Stomach (tissue), 9 donors: ENCODE measurements around the gene WDR27. TPM values are rescaled to one million over a fixed set of nuclear protein-coding genes. Genes with fewer than 3 reads are reported as not detected.

Experiments used
- DNase-seq, 2 donors: peaks; one replicate each; pipeline versions ENCODE4 v3.0.0 to v3.0.0-alpha.2; 2013 to 2019
- H3K27ac ChIP-seq, 5 donors: fragments of 200-600 bp in 4 of 5; sonication (generic) in 4 of 5; one replicate each; pipeline ENCODE4 v1.5.1; 2013 to 2019; ENCODE audit warnings: mild to moderate bottlenecking in 1 of 5, moderate library complexity in 1 of 5
- H3K27me3 ChIP-seq, 3 donors: fragments of 200-600 bp; sonication (generic); one replicate each; pipeline ENCODE4 v1.5.1; 2017 to 2019; ENCODE audit warnings: mixed run types in 1 of 3
- H3K36me3 ChIP-seq, 4 donors: fragments of 200-600 bp; sonication (generic); 1 replicate in 3 of 4; 2 replicates in 1 of 4; pipeline ENCODE4 v1.5.1; 2016 to 2019
- H3K4me1 ChIP-seq, 4 donors: fragments of 200-600 bp; sonication (generic); one replicate each; pipeline ENCODE4 v1.5.1; 2016 to 2019
- H3K4me3 ChIP-seq, 4 donors: fragments of 200-600 bp; sonication (generic) in 3 of 4; one replicate each; pipeline ENCODE4 v1.5.1; 2016 to 2019; ENCODE audit warnings: mild to moderate bottlenecking in 1 of 4
- H3K9me3 ChIP-seq, 4 donors: fragments of 200-600 bp; sonication (generic); one replicate each; pipeline ENCODE4 v1.5.1; 2016 to 2019
- EP300 ChIP-seq: sonication (generic); formaldehyde crosslinking; IDR thresholded peaks from one replicate; pipeline ENCODE4 v1.6.1; 2017; ENCODE audit warnings: antibody characterized with exemption
- POLR2A ChIP-seq, 4 donors: fragments of 450-650 bp; IDR thresholded peaks; one replicate each; pipeline ENCODE4 v1.6.1; 2016; ENCODE audit warnings: antibody characterized with exemption in 4 of 4, control low read depth in 2 of 4, mild to moderate bottlenecking in 1 of 4, moderate library complexity in 1 of 4
- POLR2AphosphoS5 ChIP-seq, 3 donors: sonication (generic); formaldehyde crosslinking; IDR thresholded peaks; one replicate each; pipeline ENCODE4 v1.6.1; 2016; ENCODE audit warnings: antibody characterized with exemption in 3 of 3
- WGBS, 5 donors: extraction: QIAGEN DNeasy Blood & Tissue Kit in 3 of 5; methylation state at CpG; one replicate each; pipeline versions ENCODE4 v1.1.5 to v1.1.7; 2013 to 2018; 5-methylcytosine and 5-hydroxymethylcytosine counted together
- intact Hi-C: fragments of 100-400 bp; cut with DNase I; formaldehyde crosslinking; loops from one replicate; pipeline ENCODE4 v1.15.1; 2023; ENCODE audit warnings: low total_unique reads
- polyA plus RNA-seq, 3 donors: library from polyadenylated mRNA; stranded (reverse); fragments of 200-250 nt; gene quantifications; one replicate each; pipeline ENCODE4 v1.2.3, GENCODE V29; 2013
- total RNA-seq, 5 donors: library from RNA; depleted of rRNA; stranded (reverse); fragments of >200 nt; gene quantifications; one replicate each; pipeline versions ENCODE4 v1.1.0 to v1.2.3, GENCODE V29; 2014 to 2016
- TF ChIP-seq, protein P1 (sequence below), 7 experiments: fragments of 450-650 bp in 4 of 7; fragments of 200-600 bp in 3 of 7; sonication (generic) in 3 of 7; IDR thresholded peaks; one replicate each; pipeline ENCODE4 v1.5.1; 2016 to 2019; ENCODE audit warnings: antibody characterized with exemption in 7 of 7, control low read depth in 2 of 7, mild to moderate bottlenecking in 1 of 7
- donor health status: healthy with polysubstance abuse.
- donor health status: Bipolar disorder and iron deficiency.
- donor health status: healthy.

Gene WDR27
- total and polyA plus RNA-seq, 8 donors = 4.9 to 271 (median 39.9) TPM

DNA sequence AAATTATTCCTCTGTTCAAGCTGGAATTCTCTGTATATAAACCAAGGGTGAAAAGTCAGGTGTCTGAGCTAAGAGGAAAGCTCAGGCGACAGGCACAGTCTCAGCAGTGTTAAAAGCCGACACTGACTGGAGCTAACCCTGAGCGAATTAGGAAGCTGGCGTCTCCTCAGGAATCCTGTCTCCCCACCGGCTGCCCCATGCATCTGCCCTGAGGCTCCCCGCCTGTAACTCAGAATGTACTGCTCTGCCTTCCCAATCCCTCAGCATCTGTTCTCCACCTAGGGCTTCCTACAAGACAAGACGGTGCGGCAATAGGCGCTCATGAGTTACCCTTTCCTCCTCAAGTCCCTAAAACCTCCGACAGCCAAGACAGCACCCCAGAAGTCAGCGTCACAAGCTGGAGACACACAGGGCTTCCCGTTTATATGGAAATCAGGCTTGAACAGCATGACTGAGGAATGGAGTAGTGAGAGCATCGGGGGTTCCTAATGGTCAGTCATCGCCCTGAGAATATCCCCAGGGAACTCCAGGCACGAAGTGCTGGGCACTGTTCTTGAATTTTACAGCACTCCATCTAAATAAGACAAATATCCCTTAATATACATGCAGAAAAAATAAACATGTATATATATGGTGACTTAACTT is 33.5 kb downstream of the WDR27 start:
- Histone ChIP-seq H3K27ac (no peak overlapping the region), H3K36me3 (peaks cover 18 to 76% (median 68%) of the 10 kb centered on the region in 4 donors), H3K4me1 (peaks cover 0 to 9% (median 3%) of the 10 kb centered on the region in 4 donors), H3K4me3 (no peak overlapping the region), H3K27me3 (no peaks in the 10 kb centered on the region), H3K9me3 (no peaks in the 10 kb centered on the region)
- no peak for DNase-seq
- intact Hi-C loops = no loop called here
- 91 to 97% (median 93%) methylated on average over 15 of the region's 15 CpGs for WGBS, 5 donors
- TF ChIP-seq POLR2AphosphoS5 (IDR thresholded peaks at IDR 0.05) = no peak
- TF ChIP-seq POLR2A (IDR thresholded peaks at IDR 0.05) = no peak
- TF ChIP-seq, protein P1, sequence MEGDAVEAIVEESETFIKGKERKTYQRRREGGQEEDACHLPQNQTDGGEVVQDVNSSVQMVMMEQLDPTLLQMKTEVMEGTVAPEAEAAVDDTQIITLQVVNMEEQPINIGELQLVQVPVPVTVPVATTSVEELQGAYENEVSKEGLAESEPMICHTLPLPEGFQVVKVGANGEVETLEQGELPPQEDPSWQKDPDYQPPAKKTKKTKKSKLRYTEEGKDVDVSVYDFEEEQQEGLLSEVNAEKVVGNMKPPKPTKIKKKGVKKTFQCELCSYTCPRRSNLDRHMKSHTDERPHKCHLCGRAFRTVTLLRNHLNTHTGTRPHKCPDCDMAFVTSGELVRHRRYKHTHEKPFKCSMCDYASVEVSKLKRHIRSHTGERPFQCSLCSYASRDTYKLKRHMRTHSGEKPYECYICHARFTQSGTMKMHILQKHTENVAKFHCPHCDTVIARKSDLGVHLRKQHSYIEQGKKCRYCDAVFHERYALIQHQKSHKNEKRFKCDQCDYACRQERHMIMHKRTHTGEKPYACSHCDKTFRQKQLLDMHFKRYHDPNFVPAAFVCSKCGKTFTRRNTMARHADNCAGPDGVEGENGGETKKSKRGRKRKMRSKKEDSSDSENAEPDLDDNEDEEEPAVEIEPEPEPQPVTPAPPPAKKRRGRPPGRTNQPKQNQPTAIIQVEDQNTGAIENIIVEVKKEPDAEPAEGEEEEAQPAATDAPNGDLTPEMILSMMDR (IDR thresholded peaks at IDR 0.05) = no peak
- no peak for TF ChIP-seq EP300

DNA sequence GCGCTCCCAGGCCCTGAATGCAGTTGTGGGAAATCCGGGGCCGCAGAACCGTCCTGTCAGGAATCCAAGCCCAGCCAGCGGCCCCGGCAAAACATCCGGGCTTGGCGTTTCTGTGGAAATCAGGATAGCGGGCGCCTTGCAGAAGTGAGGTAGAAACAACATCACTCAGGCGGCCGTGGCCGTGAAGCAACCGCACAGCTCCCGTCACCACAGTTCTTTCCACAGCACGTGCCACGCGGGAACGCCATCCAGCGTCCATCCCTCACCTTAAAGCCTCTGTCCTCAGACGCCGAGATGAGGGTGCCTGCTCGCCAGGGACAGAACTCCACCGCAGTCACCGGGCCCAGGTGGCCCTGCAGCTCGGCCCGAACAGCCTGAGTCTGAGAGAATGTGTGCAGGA is 34.1 kb downstream of the WDR27 start:
- TF ChIP-seq, protein P1 (IDR thresholded peaks at IDR 0.05) = no peak
- no peak for TF ChIP-seq EP300
- TF ChIP-seq POLR2A (IDR thresholded peaks at IDR 0.05) = no peak
- no peak for TF ChIP-seq POLR2AphosphoS5 (IDR thresholded peaks at IDR 0.05)
- no peak for DNase-seq
- peaks cover 18 to 82% (median 75%) of the 10 kb centered on the region in 4 donors for H3K36me3 ChIP-seq
- intact Hi-C loops = no loop called here
- no peaks in the 10 kb centered on the region for H3K27me3 ChIP-seq
- H3K4me3 ChIP-seq = no peak overlapping the region
- H3K27ac ChIP-seq = no peak overlapping the region
- no peaks in the 10 kb centered on the region for H3K9me3 ChIP-seq
- 94 to 98% (median 97%) methylated on average over 26 to 27 of the region's 27 CpGs for WGBS, 5 donors
- H3K4me1 ChIP-seq = peaks cover 0 to 9% (median 3%) of the 10 kb centered on the region in 4 donors

DNA sequence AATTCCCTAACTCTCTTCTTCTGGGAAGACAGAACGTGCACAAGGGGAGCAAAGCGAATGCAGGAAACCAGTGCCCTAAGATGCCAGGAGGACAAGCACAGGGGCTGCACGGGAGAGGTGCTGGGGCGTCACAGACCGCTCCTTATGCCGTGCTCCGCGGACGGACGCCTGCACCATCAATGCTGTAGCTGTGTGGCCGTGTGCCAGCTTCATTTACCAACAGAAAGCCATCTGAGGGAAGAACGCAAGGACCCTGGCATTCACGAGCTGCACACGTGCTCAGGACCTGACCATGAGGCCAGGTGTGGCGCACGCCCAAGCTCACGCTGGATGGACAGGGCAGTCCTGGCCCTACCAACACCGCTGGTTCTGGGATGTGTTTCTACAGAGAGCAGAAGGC is 35.4 kb downstream of the WDR27 start:
- Histone ChIP-seq H3K27me3 (no peaks in the 10 kb centered on the region), H3K4me3 (no peak overlapping the region), H3K36me3 (peaks cover 18 to 86% (median 74%) of the 10 kb centered on the region in 4 donors), H3K27ac (no peak overlapping the region), H3K4me1 (peaks cover 0 to 9% (median 3%) of the 10 kb centered on the region in 4 donors), H3K9me3 (no peaks in the 10 kb centered on the region)
- intact Hi-C loops = no loop called here
- WGBS, 5 donors = 93 to 98% (median 97%) methylated on average over 17 to 18 of the region's 18 CpGs
- no peak for DNase-seq
- TF ChIP-seq POLR2AphosphoS5 (IDR thresholded peaks at IDR 0.05) (no peak), EP300 (no peak), POLR2A (IDR thresholded peaks at IDR 0.05) (no peak)
- TF ChIP-seq, protein P1 (IDR thresholded peaks at IDR 0.05) = no peak

DNA sequence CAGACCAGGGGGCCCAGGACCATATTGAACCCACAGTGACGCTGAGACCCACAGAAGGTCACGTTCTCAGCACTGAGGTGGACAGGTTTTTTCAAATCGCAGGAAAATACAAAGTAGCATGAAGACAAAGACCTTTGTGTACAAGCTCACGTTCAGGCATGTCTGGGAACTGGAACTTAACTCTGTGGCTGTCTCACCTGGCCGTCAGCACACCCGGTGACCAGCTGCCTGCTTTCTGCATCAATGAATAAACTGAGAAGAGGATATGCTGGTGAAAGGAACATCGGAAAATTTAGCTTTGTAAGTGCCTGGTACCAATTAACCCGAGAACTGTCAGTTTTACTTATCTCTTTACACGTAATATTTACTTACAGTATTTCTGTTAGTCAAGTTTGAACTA is 36.5 kb downstream of the WDR27 start:
- peaks cover 0 to 8% (median 3%) of the 10 kb centered on the region in 4 donors for H3K4me1 ChIP-seq
- H3K9me3 ChIP-seq = no peaks in the 10 kb centered on the region
- WGBS, 5 donors = 81 to 89% (median 88%) methylated on average over 9 of the region's 9 CpGs
- peaks cover 18 to 86% (median 75%) of the 10 kb centered on the region in 4 donors for H3K36me3 ChIP-seq
- H3K4me3 ChIP-seq = no peak overlapping the region
- intact Hi-C loops = no loop called here
- H3K27me3 ChIP-seq = no peaks in the 10 kb centered on the region
- DNase-seq = no peak
- TF ChIP-seq POLR2AphosphoS5 (IDR thresholded peaks at IDR 0.05) (no peak), POLR2A (IDR thresholded peaks at IDR 0.05) (no peak), EP300 (no peak)
- TF ChIP-seq, protein P1 (IDR thresholded peaks at IDR 0.05) = no peak
- H3K27ac ChIP-seq = no peak overlapping the region
